Measurements from ENCODE around the gene ZNF284. TPM values are rescaled to one million over a fixed set of nuclear protein-coding genes. Genes with fewer than 3 reads are reported as not detected.

Gene ZNF284
- total RNA-seq = 1 to 10 TPM; 1.6 to 1.8 TPM

- Mint-ChIP-seq H3K27ac (peak within 1 kb of the TSS; percentile 17), H3K9me3 (peaks cover 41% of the 10 kb centered on the region), H3K4me3 (peak within 1 kb of the TSS; percentile 81), H3K27me3 (no peaks in the 10 kb centered on the region), H3K4me1 (peaks cover 23% of the 10 kb centered on the region), H3K36me3 (ENCODE audit: low read depth) (peaks cover 17% of the 10 kb centered on the region)
- POLR2A ChIA-PET = no interaction called here
- CTCF ChIA-PET = interaction anchor here (1.5 kb wide), 1 partner anchor 23 kb away, joined by 4 read pairs; no protein-coding TSS in a partner anchor
- DNase-seq = peak; percentile 77
These were observed at the start of gene ZNF284 for GRCh38 chr19:44071824-44072542. TSS of gene ZNF284 (plus strand) at chr19:44072159. CDS start at chr19:44076390, 4,231 bp downstream.

GRCh38 chr19:44024900-44025216 lies 47.1 kb upstream of the ZNF284 start:
- no peak for DNase-seq
- Mint-ChIP-seq H3K4me1 (peaks cover 17% of the 10 kb centered on the region), H3K4me3 (peak overlapping the region; percentile 96), H3K36me3 (ENCODE audit: low read depth) (peaks cover 46% of the 10 kb centered on the region), H3K9me3 (peaks cover 41% of the 10 kb centered on the region), H3K27ac (no peak overlapping the region), H3K27me3 (no peaks in the 10 kb centered on the region)
- ChIA-PET POLR2A (interaction anchor here (1.0 kb wide), 1 partner anchor 71 kb away, joined by 4 read pairs; no protein-coding TSS in a partner anchor), CTCF (no interaction called here)

- ChIA-PET CTCF (no interaction called here), POLR2A (interaction anchor here (1.0 kb wide), 1 partner anchor 70 kb away, joined by 4 read pairs; no protein-coding TSS in a partner anchor)
- peak within 1 kb of the TSS; percentile 64 for H3K27ac Mint-ChIP-seq
- peaks cover 51% of the 10 kb centered on the region for H3K36me3 Mint-ChIP-seq (ENCODE audit: low read depth)
- H3K4me1 Mint-ChIP-seq = peaks cover 17% of the 10 kb centered on the region
- H3K9me3 Mint-ChIP-seq = peaks cover 42% of the 10 kb centered on the region
- DNase-seq = peak; percentile 84
- H3K4me3 Mint-ChIP-seq = peak within 1 kb of the TSS; percentile 96
- H3K27me3 Mint-ChIP-seq = no peaks in the 10 kb centered on the region
These were observed 46.6 kb upstream of the ZNF284 start, which contains the start of gene ZNF222 for GRCh38 chr19:44025217-44025936. TSS of gene ZNF222 (plus strand) at chr19:44025379. CDS start at chr19:44025437, 58 bp downstream.

GRCh38 chr19:44026622-44027021 lies 45.3 kb upstream of the ZNF284 start:
- ChIA-PET CTCF (no interaction called here), POLR2A (no interaction called here)
- Mint-ChIP-seq H3K27me3 (no peaks in the 10 kb centered on the region), H3K27ac (no peak overlapping the region), H3K4me3 (no peak overlapping the region), H3K9me3 (peaks cover 48% of the 10 kb centered on the region), H3K4me1 (peaks cover 17% of the 10 kb centered on the region), H3K36me3 (ENCODE audit: low read depth) (peaks cover 60% of the 10 kb centered on the region)
- no peak for DNase-seq

GRCh38 chr19:44032001-44032610 lies 39.9 kb upstream of the ZNF284 start:
- Mint-ChIP-seq H3K4me3 (no peak overlapping the region), H3K27ac (no peak overlapping the region), H3K9me3 (peaks cover 64% of the 10 kb centered on the region), H3K4me1 (no peaks in the 10 kb centered on the region), H3K36me3 (ENCODE audit: low read depth) (peaks cover 53% of the 10 kb centered on the region), H3K27me3 (no peaks in the 10 kb centered on the region)
- DNase-seq = no peak
- ChIA-PET CTCF (no interaction called here), POLR2A (no interaction called here)

- Mint-ChIP-seq H3K27ac (no peak overlapping the region), H3K36me3 (ENCODE audit: low read depth) (no peaks in the 10 kb centered on the region), H3K4me1 (no peaks in the 10 kb centered on the region), H3K27me3 (peaks cover 2% of the 10 kb centered on the region), H3K9me3 (peaks cover 39% of the 10 kb centered on the region), H3K4me3 (no peak overlapping the region)
- ChIA-PET POLR2A (no interaction called here), CTCF (no interaction called here)
- DNase-seq = no peak
These were observed 29.8 kb upstream of the ZNF284 start for GRCh38 chr19:44042147-44042546.

- Mint-ChIP-seq H3K27me3 (peaks cover 3% of the 10 kb centered on the region), H3K4me3 (peak overlapping the region; percentile 64), H3K9me3 (peaks cover 44% of the 10 kb centered on the region), H3K36me3 (ENCODE audit: low read depth) (peaks cover 9% of the 10 kb centered on the region), H3K27ac (no peak overlapping the region), H3K4me1 (peaks cover 16% of the 10 kb centered on the region)
- CTCF ChIA-PET = interaction anchor here (0.6 kb wide), 1 partner anchor 640 kb away, joined by 4 read pairs; no protein-coding TSS in a partner anchor
- DNase-seq = no peak
- POLR2A ChIA-PET = no interaction called here
These were observed 21.0 kb upstream of the ZNF284 start for GRCh38 chr19:44050740-44051649.

- peak within 1 kb of the TSS; percentile 64 for H3K4me3 Mint-ChIP-seq
- H3K27me3 Mint-ChIP-seq = peaks cover 3% of the 10 kb centered on the region
- CTCF ChIA-PET = interaction anchor here (0.6 kb wide), 1 partner anchor 639 kb away, joined by 4 read pairs; no protein-coding TSS in a partner anchor
- H3K27ac Mint-ChIP-seq = no peak within 1 kb of the TSS
- POLR2A ChIA-PET = no interaction called here
- DNase-seq = peak; percentile 19
- H3K36me3 Mint-ChIP-seq (ENCODE audit: low read depth) = peaks cover 9% of the 10 kb centered on the region
- H3K9me3 Mint-ChIP-seq = peaks cover 45% of the 10 kb centered on the region
- peaks cover 16% of the 10 kb centered on the region for H3K4me1 Mint-ChIP-seq
These were observed 20.1 kb upstream of the ZNF284 start, which contains the start of gene ZNF223 for GRCh38 chr19:44051650-44052402. TSS of gene ZNF223 (plus strand) at chr19:44052036. CDS start at chr19:44055177, 3,141 bp downstream.

DNA sequence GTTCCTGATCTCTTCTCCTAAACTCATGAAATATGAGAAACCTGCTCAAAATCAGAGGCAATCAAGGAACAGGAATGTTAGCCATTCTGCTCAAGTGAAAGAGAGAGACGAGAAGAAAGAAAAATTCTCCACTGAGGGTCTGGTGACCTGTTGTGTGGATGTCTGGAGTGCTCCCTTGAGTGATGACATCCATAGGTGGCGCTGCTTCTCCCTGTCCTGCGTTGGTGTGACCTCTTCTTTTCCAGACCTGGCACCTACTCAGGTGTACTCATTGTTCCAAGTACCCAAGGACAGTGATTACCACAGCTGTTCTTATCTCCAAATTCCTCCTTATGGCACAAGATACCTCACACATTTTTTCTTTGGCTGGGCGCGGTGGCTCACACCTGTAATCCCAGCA lies 16.1 kb upstream of the ZNF284 start:
- peaks cover 9% of the 10 kb centered on the region for H3K36me3 Mint-ChIP-seq (ENCODE audit: low read depth)
- ChIA-PET POLR2A (no interaction called here), CTCF (no interaction called here)
- H3K9me3 Mint-ChIP-seq = peaks cover 51% of the 10 kb centered on the region
- peaks cover 15% of the 10 kb centered on the region for H3K4me1 Mint-ChIP-seq
- no peak overlapping the region for H3K4me3 Mint-ChIP-seq
- no peak overlapping the region for H3K27ac Mint-ChIP-seq
- DNase-seq = no peak
- peaks cover 2% of the 10 kb centered on the region for H3K27me3 Mint-ChIP-seq

GRCh38 chr19:44059229-44059628 lies 12.7 kb upstream of the ZNF284 start:
- Mint-ChIP-seq H3K4me3 (no peak overlapping the region), H3K36me3 (ENCODE audit: low read depth) (peaks cover 3% of the 10 kb centered on the region), H3K9me3 (peaks cover 46% of the 10 kb centered on the region), H3K27me3 (no peaks in the 10 kb centered on the region), H3K4me1 (no peaks in the 10 kb centered on the region), H3K27ac (no peak overlapping the region)
- ChIA-PET CTCF (no interaction called here), POLR2A (no interaction called here)
- DNase-seq = no peak

GRCh38 chr19:44061038-44061437 lies 10.9 kb upstream of the ZNF284 start:
- Mint-ChIP-seq H3K4me1 (no peaks in the 10 kb centered on the region), H3K36me3 (ENCODE audit: low read depth) (peaks cover under 1% of the 10 kb centered on the region), H3K9me3 (peaks cover 45% of the 10 kb centered on the region), H3K4me3 (no peak overlapping the region), H3K27ac (no peak overlapping the region), H3K27me3 (no peaks in the 10 kb centered on the region)
- CTCF ChIA-PET = no interaction called here
- no peak for DNase-seq
- POLR2A ChIA-PET = no interaction called here

GRCh38 chr19:44066305-44066704 lies 5.7 kb upstream of the ZNF284 start:
- DNase-seq = no peak
- Mint-ChIP-seq H3K4me1 (peaks cover 4% of the 10 kb centered on the region), H3K4me3 (no peak overlapping the region), H3K27ac (no peak overlapping the region), H3K9me3 (peaks cover 50% of the 10 kb centered on the region), H3K27me3 (no peaks in the 10 kb centered on the region), H3K36me3 (ENCODE audit: low read depth) (peaks cover 16% of the 10 kb centered on the region)
- CTCF ChIA-PET = no interaction called here
- POLR2A ChIA-PET = no interaction called here
